Subcutaneous abdominal adipose tissue (tissue), 5 donors: ENCODE measurements around the gene KTI12.
"Not testable (repeated sequence)": the region's sequence is repeated elsewhere in the genome, so short reads cannot be mapped to it uniquely, and the experiment has no call there.

Experiments
- H3K27ac ChIP-seq: one replicate; pipeline ENCODE4 v1.7.0; 2013; ENCODE audit warnings: low read depth, mild to moderate bottlenecking, inconsistent platforms, low read length, moderate library complexity
- H3K27me3 ChIP-seq, 5 donors: one replicate each; pipeline ENCODE4 v1.7.0; 2013; ENCODE audit warnings: low read length in 5 of 5, inconsistent platforms in 1 of 5; ENCODE audit not compliant: control insufficient read depth in 5 of 5, insufficient read depth in 4 of 5
- H3K36me3 ChIP-seq, 5 donors: one replicate each; pipeline ENCODE4 v1.7.0; 2013; ENCODE audit warnings: low read length in 5 of 5; ENCODE audit not compliant: control insufficient read depth in 5 of 5, insufficient read depth in 5 of 5
- H3K4me1 ChIP-seq, 5 donors: one replicate each; pipeline ENCODE4 v1.7.0; 2013; ENCODE audit warnings: low read length in 5 of 5, mild to moderate bottlenecking in 3 of 5, moderate library complexity in 1 of 5; ENCODE audit not compliant: control insufficient read depth in 5 of 5, insufficient read depth in 5 of 5
- H3K4me3 ChIP-seq, 5 donors: one replicate each; pipeline ENCODE4 v1.7.0; 2013; ENCODE audit warnings: low read length in 5 of 5, low read depth in 1 of 5
- H3K9ac ChIP-seq, 5 donors: one replicate each; pipeline ENCODE4 v1.7.0; 2013; ENCODE audit warnings: low read length in 5 of 5, mild to moderate bottlenecking in 4 of 5, moderate library complexity in 3 of 5
- H3K9me3 ChIP-seq, 5 donors: one replicate each; pipeline ENCODE4 v1.7.0; 2013; ENCODE audit warnings: low read length in 5 of 5; ENCODE audit not compliant: control insufficient read depth in 5 of 5
- donor health status: healthy.
- donor health status: healthy.
- donor health status: healthy.
- donor health status: healthy.
- donor health status: healthy.

The KTI12 gene

GRCh38 chr1:52045236-52045635, 11.6 kb upstream of the KTI12 start:
- Histone ChIP-seq H3K9me3 (no peaks in the 10 kb centered on the region), H3K4me3 (no peak overlapping the region), H3K27me3 (no peaks in the 10 kb centered on the region), H3K9ac (no peak overlapping the region), H3K27ac (no peak overlapping the region), H3K4me1 (no peaks in the 10 kb centered on the region), H3K36me3 (peaks cover 4 to 15% (median 8%) of the 10 kb centered on the region in 5 donors)

GRCh38 chr1:52041551-52042185, 8.1 kb upstream of the KTI12 start:
- Histone ChIP-seq H3K27ac (no peak overlapping the region), H3K36me3 (peaks cover 7 to 36% (median 12%) of the 10 kb centered on the region in 5 donors), H3K9me3 (no peaks in the 10 kb centered on the region), H3K27me3 (no peaks in the 10 kb centered on the region), H3K9ac (no peak overlapping the region), H3K4me1 (peaks cover 0 to 8% (median 0%) of the 10 kb centered on the region in 5 donors), H3K4me3 (no peak overlapping the region)

GRCh38 chr1:52037909-52038308, 4.3 kb upstream of the KTI12 start:
- Histone ChIP-seq H3K27me3 (no peaks in the 10 kb centered on the region), H3K9ac (no peak overlapping the region), H3K4me1 (peaks cover 0 to 27% (median 10%) of the 10 kb centered on the region in 5 donors), H3K27ac (no peak overlapping the region), H3K36me3 (peaks cover 7 to 36% (median 12%) of the 10 kb centered on the region in 5 donors), H3K9me3 (no peaks in the 10 kb centered on the region), H3K4me3 (no peak overlapping the region)

GRCh38 chr1:52037402-52037814, 3.8 kb upstream of the KTI12 start:
- no peak overlapping the region for H3K4me3 ChIP-seq
- no peaks in the 10 kb centered on the region for H3K27me3 ChIP-seq
- no peak overlapping the region for H3K27ac ChIP-seq
- H3K9ac ChIP-seq, result no peak overlapping the region
- H3K9me3 ChIP-seq, result no peaks in the 10 kb centered on the region
- H3K36me3 ChIP-seq, result peaks cover 7 to 36% (median 12%) of the 10 kb centered on the region in 5 donors
- H3K4me1 ChIP-seq, result peaks cover 3 to 32% (median 15%) of the 10 kb centered on the region in 5 donors

GRCh38 chr1:52034050-52034384, 407 bp upstream of the KTI12 start:
- Histone ChIP-seq H3K4me3 (peak overlapping the region; percentile 61 to 100 (median 100)), H3K9ac (peak overlapping the region in 4 of 5 donors; percentile 87 to 93 (median 88))

GRCh38 chr1:52032785-52033131, 852 bp downstream of the KTI12 start:
- Histone ChIP-seq H3K27ac (peak overlapping the region; percentile 68), H3K27me3 (no peaks in the 10 kb centered on the region), H3K9ac (peak overlapping the region; percentile 77 to 93 (median 88)), H3K4me1 (peaks cover 8 to 42% (median 26%) of the 10 kb centered on the region in 5 donors), H3K9me3 (no peaks in the 10 kb centered on the region), H3K4me3 (peak overlapping the region; percentile 90 to 100 (median 100)), H3K36me3 (peaks cover 0 to 9% (median 5%) of the 10 kb centered on the region in 5 donors)

More at GRCh38 chr1:52034050-52034384, 407 bp upstream of the KTI12 start:
- H3K4me1 ChIP-seq, result peaks cover 8 to 45% (median 26%) of the 10 kb centered on the region in 5 donors
- H3K27me3 ChIP-seq, result no peaks in the 10 kb centered on the region
- no peaks in the 10 kb centered on the region for H3K9me3 ChIP-seq
- peak overlapping the region; percentile 68 for H3K27ac ChIP-seq
- H3K36me3 ChIP-seq, result peaks cover 0 to 13% (median 5%) of the 10 kb centered on the region in 5 donors

GRCh38 chr1:52032124-52032784, 1.4 kb downstream of the KTI12 start:
- Histone ChIP-seq H3K4me3 (peak overlapping the region; percentile 90 to 100 (median 100)), H3K27me3 (no peaks in the 10 kb centered on the region), H3K9ac (peak overlapping the region; percentile 77 to 93 (median 88)), H3K27ac (peak overlapping the region; percentile 68), H3K9me3 (no peaks in the 10 kb centered on the region), H3K36me3 (peaks cover 0 to 9% (median 5%) of the 10 kb centered on the region in 5 donors), H3K4me1 (peaks cover 8 to 37% (median 25%) of the 10 kb centered on the region in 5 donors)

- H3K36me3 ChIP-seq, result peaks cover 6 to 21% (median 12%) of the 10 kb centered on the region in 5 donors
- not testable (repeated sequence) for H3K4me3 ChIP-seq, H3K27me3 ChIP-seq, H3K9me3 ChIP-seq, H3K9ac ChIP-seq, H3K27ac ChIP-seq
- peaks cover 8 to 25% (median 21%) of the 10 kb centered on the region in 5 donors for H3K4me1 ChIP-seq
These were observed 4.8 kb downstream of the KTI12 start for GRCh38 chr1:52028839-52029238.

- Histone ChIP-seq H3K9ac (no peak overlapping the region), H3K36me3 (peaks cover 11 to 26% (median 17%) of the 10 kb centered on the region in 5 donors), H3K27me3 (no peaks in the 10 kb centered on the region), H3K4me3 (no peak overlapping the region), H3K9me3 (no peaks in the 10 kb centered on the region), H3K4me1 (peaks cover 8 to 21% (median 18%) of the 10 kb centered on the region in 5 donors), H3K27ac (no peak overlapping the region)
These were observed 5.3 kb downstream of the KTI12 start for GRCh38 chr1:52028328-52028727.

GRCh38 chr1:52026278-52026677, 7.3 kb downstream of the KTI12 start:
- H3K36me3 ChIP-seq, result peaks cover 21 to 43% (median 33%) of the 10 kb centered on the region in 5 donors
- H3K27me3 ChIP-seq, result no peaks in the 10 kb centered on the region
- H3K9me3 ChIP-seq, result no peaks in the 10 kb centered on the region

More at GRCh38 chr1:52026278-52026677, 7.3 kb downstream of the KTI12 start:
- Histone ChIP-seq H3K27ac (no peak overlapping the region), H3K4me1 (peaks cover 0 to 1% (median under 1%) of the 10 kb centered on the region in 5 donors), H3K9ac (no peak overlapping the region), H3K4me3 (no peak overlapping the region)
